Endothelial cell of umbilical vein (primary cell): ENCODE results near the gene TEKTIP1. TPM values are rescaled to one million over a fixed set of nuclear protein-coding genes. Genes with fewer than 3 reads are reported as not detected.

ENCODE experiments used
- BruUV-seq: library from RNA; stranded (reverse); fragments of 400-500 nt; replicated peaks from 2 replicates; lab custom pipeline; 2021; lab: Mats Ljungman, UMichigan
- CTCF ChIA-PET: fragments of 300-600, 350-600 bp; sonication (Branson Sonifier 250); formaldehyde crosslinking; loops from one replicate; lab custom pipeline; 2021; ENCODE audit warnings: antibody characterized with exemption, inconsistent platforms; lab: Charles Lee
- POLR2A ChIA-PET: fragments of 300-600, 350-600 bp; sonication (Branson Sonifier 250); formaldehyde crosslinking; loops from one replicate; lab custom pipeline; 2021; ENCODE audit warnings: antibody characterized with exemption, inconsistent platforms; lab: Charles Lee
- DNase-seq: peaks from one replicate; pipeline ENCODE4 v3.0.0-alpha.2; 2011; ENCODE audit warnings: low read depth, low spot score
- FAIRE-seq: peaks from 2 replicates; lab custom pipeline; 2011; peaks lifted over from hg19 to GRCh38; lab: Jason Lieb, UNC
- H2AFZ ChIP-seq: 2 replicates; pipeline ENCODE4 v1.6.0; 2012; ENCODE audit warnings: low read depth, low read length, control low read depth, inconsistent platforms
- H3K27ac ChIP-seq: 2 replicates; pipeline ENCODE4 v1.5.1; 2011; ENCODE audit warnings: low read depth, mild to moderate bottlenecking, control low read depth, low read length, moderate library complexity; ENCODE audit not compliant: insufficient read depth
- H3K27me3 ChIP-seq, 2 experiments: 2 replicates each; pipeline versions ENCODE4 v1.6.0 to v1.6.1; 2011; ENCODE audit warnings: low read length in 2 of 2, mixed read lengths in 1 of 2; ENCODE audit not compliant: control insufficient read depth in 2 of 2, insufficient read depth in 2 of 2
- H3K36me3 ChIP-seq, 2 experiments: 2 replicates in 1 of 2; 3 replicates in 1 of 2; pipeline ENCODE4 v1.5.1; 2011; ENCODE audit warnings: low read length in 2 of 2, mild to moderate bottlenecking in 1 of 2, moderate library complexity in 1 of 2; ENCODE audit not compliant: control insufficient read depth in 2 of 2, insufficient read depth in 2 of 2; ENCODE audit errors: extremely low read depth in 1 of 2
- H3K4me1 ChIP-seq: 3 replicates; pipeline ENCODE4 v1.5.1; 2011; ENCODE audit warnings: mild to moderate bottlenecking, low read length; ENCODE audit not compliant: control insufficient read depth, insufficient read depth; ENCODE audit errors: extremely low read depth
- H3K4me2 ChIP-seq: 2 replicates; pipeline ENCODE4 v1.6.1; 2011; ENCODE audit warnings: low read length, control low read depth, mixed read lengths; ENCODE audit not compliant: insufficient read depth
- H3K4me3 ChIP-seq, 3 experiments: fragments of 200-600 bp in 1 of 3; sonication (generic), shearing (Covaris generic) in 1 of 3; replicated peaks in 1 of 3; 2 replicates each; pipeline ENCODE4 v1.5.1; 2011 to 2016; ENCODE audit warnings: control low read depth in 3 of 3, low read length in 3 of 3, mild to moderate bottlenecking in 2 of 3, inconsistent platforms in 1 of 3, low read depth in 1 of 3, moderate library complexity in 1 of 3; ENCODE audit not compliant: insufficient read depth in 1 of 3
- H3K79me2 ChIP-seq: 2 replicates; pipeline ENCODE4 v1.6.0; 2012; ENCODE audit warnings: low read length, inconsistent platforms; ENCODE audit not compliant: control insufficient read depth, insufficient read depth
- H3K9ac ChIP-seq: replicated peaks from 2 replicates; pipeline ENCODE3; 2011; ENCODE audit warnings: low read length, control low read depth; ENCODE audit not compliant: insufficient read depth; ENCODE audit errors: extremely low read depth
- H3K9me1 ChIP-seq: replicated peaks from 3 replicates; pipeline ENCODE4 v1.6.0; 2011; ENCODE audit warnings: mild to moderate bottlenecking, low read length; ENCODE audit not compliant: control insufficient read depth, insufficient read depth; ENCODE audit errors: extremely low read depth
- H3K9me3 ChIP-seq: replicated peaks from 2 replicates; pipeline ENCODE4 v1.5.1; 2012; ENCODE audit warnings: low read length, inconsistent platforms; ENCODE audit not compliant: control insufficient read depth, insufficient read depth
- H4K20me1 ChIP-seq: replicated peaks from 2 replicates; pipeline ENCODE3; 2011; ENCODE audit warnings: mild to moderate bottlenecking, low read length; ENCODE audit not compliant: control insufficient read depth, insufficient read depth; ENCODE audit errors: extremely low read depth
- CTCF ChIP-seq, 2 donors: IDR thresholded peaks; 1 replicate in 1 of 2; 2 replicates in 1 of 2; pipeline ENCODE4 v1.5.1; 2011; ENCODE audit warnings: low read length in 2 of 2, mild to moderate bottlenecking in 2 of 2, moderate library complexity in 2 of 2, control low read depth in 1 of 2, inconsistent platforms in 1 of 2, low read depth in 1 of 2; ENCODE audit not compliant: insufficient read depth in 1 of 2; ENCODE audit errors: extremely low read depth in 1 of 2
- FOS ChIP-seq: IDR thresholded peaks from 2 replicates; pipeline ENCODE4 v1.6.1; 2011; ENCODE audit warnings: mild to moderate bottlenecking, low read length, moderate library complexity, borderline replicate concordance; ENCODE audit not compliant: insufficient read depth
- GATA2 ChIP-seq: IDR thresholded peaks from 2 replicates; pipeline ENCODE4 v1.7.0; 2011; ENCODE audit warnings: low read depth, mild to moderate bottlenecking, moderate library complexity, mixed read lengths, low read length; ENCODE audit not compliant: insufficient read length, insufficient read depth
- JUN ChIP-seq: IDR thresholded peaks from 2 replicates; pipeline ENCODE4 v1.6.1; 2011; ENCODE audit warnings: borderline replicate concordance, low read depth; ENCODE audit not compliant: insufficient read length, insufficient read depth
- MYC ChIP-seq: IDR thresholded peaks from one replicate; pipeline ENCODE4 v1.6.1; 2011; ENCODE audit warnings: mild to moderate bottlenecking, low read depth, low read length
- dilution Hi-C: fragments of 300-500 bp; cut with MboI; formaldehyde crosslinking; loops from one replicate; pipeline ENCODE4 v1.15.0; 2019; ENCODE audit warnings: low sequenced_read_pairs; ENCODE audit not compliant: extremely low pct_ligation_motif_present
- intact Hi-C: fragments of 100-400 bp; cut with micrococcal nuclease; formaldehyde crosslinking; loops from one replicate; pipeline ENCODE4 v1.10.0; 2022
- polyA plus RNA-seq, 4 experiments: library from polyadenylated mRNA; depleted of rRNA in 3 of 4; stranded (reverse) in 3 of 4; unstranded in 1 of 4; fragments of >200 nt; gene quantifications; 2 replicates each; pipeline versions ENCODE4 v1.2.1 to v1.2.3, GENCODE V29; 2011 to 2012; ENCODE audit warnings: missing spikeins in 1 of 4
- total RNA-seq: library from RNA; stranded (reverse); gene quantifications from 2 replicates; pipeline ENCODE4 v1.2.3, GENCODE V29; 2021

TEKTIP1 gene
- total and polyA plus RNA-seq, 2 donors (not counting 3 experiments of a cell fraction or from before 2014, with no cell fraction given) = 0.73 TPM; not detected in 1

- DNase-seq (no peak), FAIRE-seq (no peak)
- Histone ChIP-seq H3K9ac (no peak overlapping the region), H3K4me2 (no peak overlapping the region), H3K79me2 (peaks cover 2% of the 10 kb centered on the region), H3K9me3 (no peaks in the 10 kb centered on the region), H3K4me3 (no peak overlapping the region), H4K20me1 (no peaks in the 10 kb centered on the region), H2AFZ (no peak overlapping the region), H3K36me3 (peaks cover 0 to 18% of the 10 kb centered on the region in 2 experiments), H3K9me1 (no peaks in the 10 kb centered on the region), H3K27ac (no peak overlapping the region), H3K27me3 (no peaks in the 10 kb centered on the region), H3K4me1 (no peaks in the 10 kb centered on the region)
- ChIA-PET CTCF (interaction anchor here (1.1 to 3.3 kb wide), 2 partner anchors 8 to 10 kb away, joined by 3 to 20 read pairs; partner anchors contain the start of gene SMIM44), POLR2A (no interaction called here)
- dilution Hi-C loops (no loop called here), intact Hi-C loops (no loop called here)
- no TSS peak for BruUV-seq
- TF ChIP-seq CTCF (IDR thresholded peaks at IDR 0.05; ENCODE audit: extremely low read depth in 1 of 2, insufficient read depth in 1 of 2, low read depth in 1 of 2, low read length in 2 of 2) (no peak), JUN (no peak), MYC (no peak), GATA2 (no peak), FOS (no peak)
Observed at GRCh38 chr19:3492131-3492839, 46.7 kb upstream of the TEKTIP1 start.
